CD14-positive monocyte (primary cell): Measurements from ENCODE around the gene TPK1. TPM values are rescaled to one million over a fixed set of nuclear protein-coding genes. Genes with fewer than 3 reads are reported as not detected.

ENCODE experiments used
- DNase-seq, 3 donors: peaks; one replicate each; pipeline ENCODE4 v3.0.0-alpha.2; 2011 to 2022
- H2AFZ ChIP-seq: 2 replicates; pipeline ENCODE4 v1.6.0; 2012; ENCODE audit warnings: mild to moderate bottlenecking, low read depth, low read length, inconsistent platforms; ENCODE audit not compliant: insufficient read depth, poor library complexity, severe bottlenecking
- H3K27ac ChIP-seq, 2 donors: 1 replicate in 1 of 2; 2 replicates in 1 of 2; pipeline ENCODE4 v1.5.1; 2012 to 2013; ENCODE audit warnings: low read length in 2 of 2, control low read depth in 1 of 2, inconsistent platforms in 1 of 2, low read depth in 1 of 2, mild to moderate bottlenecking in 1 of 2
- H3K27me3 ChIP-seq, 2 donors: one replicate each; pipeline versions ENCODE4 v1.6.0 to v1.6.1; 2011 to 2013; ENCODE audit warnings: low read length in 2 of 2; ENCODE audit not compliant: control insufficient read depth in 2 of 2, insufficient read depth in 2 of 2
- H3K36me3 ChIP-seq, 2 donors: replicated peaks in 1 of 2; 1 replicate in 1 of 2; 2 replicates in 1 of 2; pipeline versions ENCODE4 v1.5.1 to v1.6.1; 2012 to 2013; ENCODE audit warnings: low read length in 2 of 2, control low read depth in 1 of 2, inconsistent platforms in 1 of 2, mild to moderate bottlenecking in 1 of 2; ENCODE audit not compliant: insufficient read depth in 2 of 2, control insufficient read depth in 1 of 2
- H3K4me1 ChIP-seq, 2 donors: 1 replicate in 1 of 2; 2 replicates in 1 of 2; pipeline versions ENCODE4 v1.5.1 to v1.6.1; 2012 to 2013; ENCODE audit warnings: low read length in 2 of 2, control low read depth in 1 of 2, inconsistent platforms in 1 of 2, mild to moderate bottlenecking in 1 of 2, moderate library complexity in 1 of 2; ENCODE audit not compliant: insufficient read depth in 2 of 2, control insufficient read depth in 1 of 2
- H3K4me2 ChIP-seq: replicated peaks from 2 replicates; pipeline ENCODE3; 2012; ENCODE audit warnings: low read length, moderate library complexity, mild to moderate bottlenecking; ENCODE audit not compliant: poor library complexity, severe bottlenecking; ENCODE audit errors: extremely low read depth
- H3K4me3 ChIP-seq, 3 experiments: fragments of 200-600 bp in 1 of 3; sonication (generic) in 1 of 3; replicated peaks in 1 of 3; 1 replicate in 2 of 3; 2 replicates in 1 of 3; pipeline ENCODE4 v1.5.1; 2011 to 2013; ENCODE audit warnings: low read length in 3 of 3, mild to moderate bottlenecking in 3 of 3, control low read depth in 2 of 3, low read depth in 2 of 3, inconsistent platforms in 1 of 3, moderate library complexity in 1 of 3
- H3K79me2 ChIP-seq: 2 replicates; pipeline ENCODE4 v1.6.0; 2012; ENCODE audit warnings: mild to moderate bottlenecking, control low read depth, inconsistent platforms, low read length, moderate library complexity; ENCODE audit not compliant: insufficient read depth
- H3K9ac ChIP-seq: 2 replicates; pipeline ENCODE4 v1.6.0; 2017; ENCODE audit warnings: low read length, mild to moderate bottlenecking; ENCODE audit not compliant: insufficient read depth, poor library complexity, severe bottlenecking
- H3K9me3 ChIP-seq, 2 donors: replicated peaks in 1 of 2; 1 replicate in 1 of 2; 2 replicates in 1 of 2; pipeline versions ENCODE4 v1.5.1 to v1.6.1; 2012 to 2013; ENCODE audit warnings: low read length in 2 of 2, control low read depth in 1 of 2; ENCODE audit not compliant: control insufficient read depth in 1 of 2, insufficient read depth in 1 of 2
- H4K20me1 ChIP-seq: 2 replicates; pipeline ENCODE4 v1.6.0; 2012; ENCODE audit warnings: mild to moderate bottlenecking, low read length, control low read depth, moderate library complexity; ENCODE audit not compliant: insufficient read depth
- H3K27ac Mint-ChIP-seq, 7 donors: one replicate each; pipeline ENCODE4 v1.8.0; 2020; ENCODE audit warnings: mild to moderate bottlenecking in 7 of 7, mixed read lengths in 7 of 7, moderate library complexity in 6 of 7, inconsistent platforms in 2 of 7
- H3K27me3 Mint-ChIP-seq, 3 donors: one replicate each; pipeline ENCODE4 v1.8.0; 2021 to 2022; ENCODE audit warnings: low read depth in 3 of 3, mild to moderate bottlenecking in 3 of 3, mixed read lengths in 3 of 3, moderate library complexity in 3 of 3, inconsistent platforms in 1 of 3
- H3K36me3 Mint-ChIP-seq, 2 donors: one replicate each; pipeline ENCODE4 v1.8.0; 2020; ENCODE audit warnings: mixed read lengths in 2 of 2, inconsistent platforms in 1 of 2, mild to moderate bottlenecking in 1 of 2
- H3K4me1 Mint-ChIP-seq: one replicate; pipeline ENCODE4 v1.8.0; 2020; ENCODE audit warnings: mild to moderate bottlenecking, mixed read lengths
- H3K4me3 Mint-ChIP-seq, 2 donors: one replicate each; pipeline ENCODE4 v1.8.0; 2020; ENCODE audit warnings: mild to moderate bottlenecking in 2 of 2, mixed read lengths in 2 of 2, moderate library complexity in 1 of 2
- H3K9me3 Mint-ChIP-seq, 7 donors: one replicate each; pipeline ENCODE4 v1.8.0; 2020 to 2022; ENCODE audit warnings: mixed read lengths in 7 of 7, mild to moderate bottlenecking in 6 of 7, moderate library complexity in 6 of 7, inconsistent platforms in 2 of 7
- CTCF ChIP-seq: fragments of 200-600 bp; IDR thresholded peaks from one replicate; pipeline ENCODE4 v1.8.0; 2022; ENCODE audit warnings: antibody characterized with exemption, mild to moderate bottlenecking
- WGBS: methylation state at CpG from one replicate; pipeline ENCODE4 v1.1.5; 2013; ENCODE audit warnings: missing lambda C conversion rate; ENCODE audit not compliant: insufficient coverage; 5-methylcytosine and 5-hydroxymethylcytosine counted together
- intact Hi-C, 2 donors: fragments of 100-400 bp; cut with micrococcal nuclease; formaldehyde crosslinking; loops; one replicate each; pipeline versions ENCODE4 v1.15.0 to v1.15.1; 2023
- polyA plus RNA-seq, 3 donors: library from polyadenylated mRNA; depleted of rRNA in 1 of 3; unstranded in 2 of 3; stranded (reverse) in 1 of 3; fragments of 300-500 nt in 2 of 3; fragments of >200 nt in 1 of 3; fragmentation: Illumina TruSeq in 2 of 3; gene quantifications; 1 replicate in 2 of 3; 2 replicates in 1 of 3; pipeline ENCODE4 v1.2.3, GENCODE V29; 2012 to 2021
- small RNA-seq: library from RNA; depleted of rRNA; stranded (forward); fragments of <200 nt; gene quantifications from one replicate; pipeline ENCODE3, GENCODE V24; 2012; ENCODE audit warnings: low read depth; ENCODE audit not compliant: insufficient read length

TPK1 gene
- polyA plus RNA-seq, 3 donors, result 18.9 to 33.8 (median 33.1) TPM

GRCh38 chr7:144403102-144403501 lies 432.8 kb downstream of the TPK1 start:
- no peaks in the 10 kb centered on the region for H3K36me3 Mint-ChIP-seq
- peaks cover 3 to 6% (median 4%) of the 10 kb centered on the region in 3 donors for H3K27me3 Mint-ChIP-seq
- H3K4me1 Mint-ChIP-seq, result no peaks in the 10 kb centered on the region
- intact Hi-C loops, result no loop called here
- no peaks in the 10 kb centered on the region for H4K20me1 ChIP-seq
- H3K9me3 ChIP-seq, result no peaks in the 10 kb centered on the region
- no peaks in the 10 kb centered on the region for H3K9me3 Mint-ChIP-seq
- H3K4me3 ChIP-seq, result no peak overlapping the region
- no peak overlapping the region for H3K27ac Mint-ChIP-seq
- H3K4me3 Mint-ChIP-seq, result no peak overlapping the region
- TF ChIP-seq CTCF, result no peak
- no peak overlapping the region for H2AFZ ChIP-seq
- 93% methylated on average over 3 of the region's 11 CpGs for WGBS
- H3K79me2 ChIP-seq, result no peaks in the 10 kb centered on the region
- H3K27me3 ChIP-seq, result no peaks in the 10 kb centered on the region
- H3K4me2 ChIP-seq, result no peak overlapping the region
- H3K4me1 ChIP-seq, result no peaks in the 10 kb centered on the region
- no peak for DNase-seq
- H3K9ac ChIP-seq, result no peak overlapping the region
- no peak overlapping the region for H3K27ac ChIP-seq
- no peaks in the 10 kb centered on the region for H3K36me3 ChIP-seq

Small RNAs within 50 kb of the gene (small RNA-seq; reads per million reads assigned to genes)
- gene RNU6ATAC40P, result not detected
